GM12878 (cell line): ENCODE measurements around the gene LTB4R. TPM values are rescaled to one million over a fixed set of nuclear protein-coding genes. Genes with fewer than 3 reads are reported as not detected.

Experiments used
- ATAC-seq: fragments of 200-7000 bp; cut with Tn5 transposase; 3 replicates; pipeline ENCODE4 v1.9.1; 2020; ENCODE audit warnings: mild to moderate bottlenecking, moderate library complexity
- BruUV-seq: library from RNA; stranded (reverse); fragments of 400-500 nt; replicated peaks from 2 replicates; lab custom pipeline; 2021; lab: Mats Ljungman, UMichigan
- CTCF ChIA-PET: fragments of 300-600 bp; sonication (Branson Sonifier 250); formaldehyde crosslinking; extraction: SDS; loops from one replicate; lab custom pipeline; 2021; ENCODE audit warnings: inconsistent platforms; lab: Yijun Ruan, JAX
- POLR2A ChIA-PET: fragments of 350-600 bp; formaldehyde crosslinking; extraction: SDS; loops from one replicate; lab custom pipeline; 2021; ENCODE audit warnings: inconsistent platforms; lab: Charles Lee
- RAD21 ChIA-PET: fragments of 300-600 bp; sonication (Branson Sonifier 250); formaldehyde crosslinking; loops from one replicate; lab custom pipeline; 2023; ENCODE audit warnings: antibody characterized with exemption; ENCODE audit not compliant: unreplicated experiment; lab: Charles Lee
- SMC1A ChIA-PET: fragments of 300-600 bp; sonication (Branson Sonifier 250); formaldehyde crosslinking; loops from one replicate; lab custom pipeline; 2023; ENCODE audit not compliant: unreplicated experiment, uncharacterized antibody; lab: Charles Lee
- DNase-seq: peaks from one replicate; pipeline ENCODE4 v3.0.0-alpha.2; 2011; ENCODE audit warnings: low read depth, low spot score
- FAIRE-seq: peaks from 3 replicates; lab custom pipeline; 2011; peaks lifted over from hg19 to GRCh38; lab: Jason Lieb, UNC
- H2AFZ ChIP-seq: 2 replicates; pipeline ENCODE4 v1.6.0; 2011; ENCODE audit warnings: low read depth, low read length, control low read depth; ENCODE audit not compliant: control insufficient read depth
- H3K27ac ChIP-seq: 2 replicates; pipeline ENCODE4 v1.5.1; 2011; ENCODE audit warnings: control low read depth; ENCODE audit not compliant: control insufficient read depth, insufficient read depth
- H3K27me3 ChIP-seq, 2 experiments: replicated peaks in 1 of 2; 2 replicates each; pipeline versions ENCODE4 v1.6.0 to v1.6.1; 2011; ENCODE audit warnings: low read length in 1 of 2; ENCODE audit not compliant: control insufficient read depth in 2 of 2, insufficient read depth in 2 of 2
- H3K36me3 ChIP-seq, 2 experiments: 2 replicates each; pipeline ENCODE4 v1.5.1; 2011; ENCODE audit warnings: low read length in 1 of 2; ENCODE audit not compliant: control insufficient read depth in 2 of 2, insufficient read depth in 2 of 2
- H3K4me1 ChIP-seq: 2 replicates; pipeline ENCODE4 v1.6.1; 2011; ENCODE audit warnings: mild to moderate bottlenecking, low read length, moderate library complexity, mixed read lengths; ENCODE audit not compliant: control insufficient read depth, insufficient read depth
- H3K4me2 ChIP-seq: 2 replicates; pipeline ENCODE4 v1.6.0; 2011; ENCODE audit warnings: control low read depth; ENCODE audit not compliant: control insufficient read depth, insufficient read depth
- H3K4me3 ChIP-seq: fragments of 200-600 bp; sonication (generic); 2 replicates; pipeline ENCODE4 v1.5.1; 2016
- H3K79me2 ChIP-seq: 2 replicates; pipeline ENCODE4 v1.6.0; 2011; ENCODE audit warnings: low read length; ENCODE audit not compliant: control insufficient read depth, insufficient read depth
- H3K9ac ChIP-seq: 2 replicates; pipeline ENCODE4 v1.8.0; 2011; ENCODE audit warnings: low read length, control low read depth, mixed read lengths; ENCODE audit not compliant: control insufficient read depth, insufficient read depth
- H3K9me3 ChIP-seq: replicated peaks from 3 replicates; pipeline ENCODE4 v1.5.1; 2011; ENCODE audit warnings: mild to moderate bottlenecking, low read length; ENCODE audit not compliant: control insufficient read depth, insufficient read depth
- H4K20me1 ChIP-seq: 2 replicates; pipeline ENCODE4 v1.6.0; 2011; ENCODE audit not compliant: control insufficient read depth, insufficient read depth
- BACH1 ChIP-seq: fragments of 450-650 bp; IDR thresholded peaks from 2 replicates; pipeline ENCODE4 v1.6.1; 2017; ENCODE audit warnings: mild to moderate bottlenecking, borderline replicate concordance
- CEBPB ChIP-seq, 2 experiments: fragments of 150-350 bp in 1 of 2; IDR thresholded peaks; 2 replicates each; pipeline ENCODE4 v1.6.1; 2012 to 2014; ENCODE audit warnings: low read depth in 2 of 2, low read length in 2 of 2, borderline replicate concordance in 1 of 2, inconsistent platforms in 1 of 2
- CHD4 ChIP-seq: fragments of 200-600 bp; sonication (generic); IDR thresholded peaks from 2 replicates; pipeline ENCODE4 v1.6.1; 2016; ENCODE audit warnings: mild to moderate bottlenecking
- CUX1 ChIP-seq: IDR thresholded peaks from 2 replicates; pipeline ENCODE4 v1.6.1; 2012; ENCODE audit warnings: improper control_type of control experiment, low read depth, low read length; ENCODE audit not compliant: insufficient replicate concordance
- ETV6 ChIP-seq, 2 experiments: fragments of 450-650 bp in 1 of 2; IDR thresholded peaks in 1 of 2; conservative IDR thresholded peaks in 1 of 2; 2 replicates each; pipeline ENCODE4 v1.6.1; 2014; ENCODE audit warnings: antibody characterized with exemption in 1 of 2, borderline replicate concordance in 1 of 2, low read depth in 1 of 2, mild to moderate bottlenecking in 1 of 2, moderate library complexity in 1 of 2
- NFIC ChIP-seq: IDR thresholded peaks from 2 replicates; pipeline ENCODE4 v1.6.1; 2012; ENCODE audit warnings: low read depth, mild to moderate bottlenecking, inconsistent platforms, low read length, moderate library complexity
- STAT1 ChIP-seq: fragments of 450-650 bp; conservative IDR thresholded peaks from 2 replicates; pipeline ENCODE4 v1.6.1; 2014; ENCODE audit warnings: antibody characterized with exemption, mild to moderate bottlenecking
- TBL1XR1 ChIP-seq: IDR thresholded peaks from 2 replicates; pipeline ENCODE4 v1.6.1; 2012; ENCODE audit warnings: low read depth, low read length, improper control_type of control experiment
- ZBTB11 ChIP-seq: fragments of 450-650 bp; formaldehyde crosslinking; IDR thresholded peaks from 2 replicates; pipeline ENCODE4 v1.5.0; 2022; ENCODE audit warnings: mild to moderate bottlenecking, missing genetic modification characterization
- ZBTB40 ChIP-seq: fragments of 450-650 bp; IDR thresholded peaks from 2 replicates; pipeline ENCODE4 v1.6.1; 2016; ENCODE audit warnings: mild to moderate bottlenecking, moderate library complexity, borderline replicate concordance
- WGBS: methylation state at CpG from one replicate; pipeline ENCODE4 v1.1.6; 2016; ENCODE audit warnings: low lambda C conversion rate; ENCODE audit not compliant: insufficient replicate concordance, insufficient coverage; ENCODE audit errors: missing lambda C conversion rate; 5-methylcytosine and 5-hydroxymethylcytosine counted together
- in situ Hi-C: fragments of 300-500 bp; cut with MboI; formaldehyde crosslinking; loops from 9 replicates; pipeline ENCODE4 v1.14.3; 2018; ENCODE audit warnings: mixed read lengths
- intact Hi-C: fragments of 100-400 bp; cut with micrococcal nuclease; formaldehyde crosslinking; loops from one replicate; pipeline ENCODE4 v1.14.2; 2022; ENCODE audit not compliant: unreplicated experiment
- polyA plus RNA-seq, 11 experiments: library from polyadenylated mRNA; depleted of rRNA in 4 of 11; unstranded in 6 of 11; stranded (reverse) in 5 of 11; fragments of >200 nt; fragmentation: Nextera tagmentation in 4 of 11; fragmentation: Illumina TruSeq in 1 of 11; extraction: Ambion mirVana in 4 of 11; extraction: Trizol in 1 of 11; gene quantifications; 1 replicate in 1 of 11; 2 replicates in 10 of 11; pipeline versions ENCODE4 v1.2.1 to v1.2.3, GENCODE V29; 2011 to 2016; ENCODE audit warnings: inconsistent platforms in 2 of 11, missing spikeins in 2 of 11, low read depth in 1 of 11
- total RNA-seq, 4 experiments: library from RNA; depleted of rRNA in 3 of 4; stranded (reverse); fragments of >200 nt in 3 of 4; fragmentation: Illumina TruSeq in 1 of 4; extraction: Trizol in 1 of 4; gene quantifications; 2 replicates each; pipeline versions ENCODE4 v1.2.1 to v1.2.3, GENCODE V29; 2013 to 2021

Gene LTB4R
- total and polyA plus RNA-seq, 10 of the 15 experiments (the other 5 are each of a cell fraction or from before 2014, with no cell fraction given) = 1.2 to 14.0 (median 4.0) TPM

GRCh38 chr14:24290746-24291145 is 20.6 kb upstream of the LTB4R start:
- Histone ChIP-seq H4K20me1 (no peaks in the 10 kb centered on the region), H3K9ac (no peak overlapping the region), H3K4me1 (peaks cover 11% of the 10 kb centered on the region), H3K27me3 (no peaks in the 10 kb centered on the region), H3K4me2 (no peak overlapping the region), H3K27ac (no peak overlapping the region), H3K36me3 (peaks cover 13 to 29% of the 10 kb centered on the region in 2 experiments), H3K9me3 (no peaks in the 10 kb centered on the region), H3K4me3 (no peak overlapping the region), H3K79me2 (no peaks in the 10 kb centered on the region), H2AFZ (no peak overlapping the region)
- WGBS = 84% methylated on average over 9 of the region's 9 CpGs
- ATAC-seq = no peak
- POLR2A ChIA-PET = interaction anchor here (0.9 to 2.5 kb wide), 4 partner anchors 10 to 78 kb away, joined by 4 to 9 read pairs (median 6); partner anchors contain the start of gene TINF2
- BruUV-seq = no TSS peak
- no peak for FAIRE-seq
- no peak for DNase-seq
- in situ Hi-C loops = no loop called here
- SMC1A ChIA-PET = interaction anchor here (1.1 to 3.0 kb wide), 7 partner anchors 9 to 49 kb away, joined by 3 to 18 read pairs (median 8); partner anchors contain the start of genes CIDEB, DHRS1, NOP9 and RABGGTA
- intact Hi-C loops = no loop called here
- CTCF ChIA-PET = interaction anchor here (0.7 to 13.4 kb wide), 7 partner anchors 9 to 94 kb away, joined by 3 to 269 read pairs (median 11); partner anchors contain the start of genes CIDEB, DHRS1, NOP9 and RABGGTA
- RAD21 ChIA-PET = interaction anchor here (1.7 to 3.0 kb wide), 4 partner anchors 9 to 48 kb away, joined by 5 to 16 read pairs (median 10); partner anchors contain the start of genes DHRS1, NOP9 and TINF2
- no peak for TF ChIP-seq STAT1
- TF ChIP-seq ZBTB11 (CRISPR knock-in tag) = no peak
- no peak for TF ChIP-seq NFIC
- no peak for TF ChIP-seq ETV6 (conservative IDR thresholded peaks at IDR 0.05 in 1 of 2, IDR thresholded peaks at IDR 0.05 in 1 of 2; ENCODE audit: borderline replicate concordance in 1 of 2, low read depth in 1 of 2)
- TF ChIP-seq CUX1 = no peak
- no peak for TF ChIP-seq BACH1
- TF ChIP-seq ZBTB40 = no peak
- no peak for TF ChIP-seq CHD4
- no peak for TF ChIP-seq CEBPB (IDR thresholded peaks at IDR 0.05; ENCODE audit: borderline replicate concordance in 1 of 2, low read depth in 2 of 2, low read length in 2 of 2)
- TF ChIP-seq TBL1XR1 = no peak
